GM23338 (cell line): Measurements from ENCODE around the gene ZNF76. TPM values are rescaled to one million over a fixed set of nuclear protein-coding genes. Genes with fewer than 3 reads are reported as not detected.

ENCODE experiments used
- JUNB ChIP-seq: IDR thresholded peaks from one replicate; pipeline ENCODE4 v1.6.1; 2016; ENCODE audit warnings: antibody characterized with exemption; ENCODE audit not compliant: unreplicated experiment
- NANOG ChIP-seq: IDR thresholded peaks from 2 replicates; pipeline ENCODE4 v1.6.1; 2016; ENCODE audit warnings: antibody characterized with exemption, borderline replicate concordance
- POLR2AphosphoS5 ChIP-seq: IDR thresholded peaks from 2 replicates; pipeline ENCODE4 v1.6.1; 2016; ENCODE audit warnings: antibody characterized with exemption, low read depth
- REST ChIP-seq: IDR thresholded peaks from one replicate; pipeline ENCODE4 v1.6.1; 2018; ENCODE audit warnings: antibody characterized with exemption; ENCODE audit not compliant: unreplicated experiment
- ZNF331 ChIP-seq: fragments of 250-450 bp; sonication (Bioruptor Pico); IDR thresholded peaks from 2 replicates; pipeline ENCODE4 v1.5.0; 2020; ENCODE audit warnings: low read depth, mild to moderate bottlenecking, moderate library complexity
- ZNF462 ChIP-seq: fragments of 250-450 bp; sonication (Bioruptor Pico); IDR thresholded peaks from 2 replicates; pipeline ENCODE4 v1.5.0; 2020; ENCODE audit warnings: mild to moderate bottlenecking, moderate library complexity
- polyA plus RNA-seq: library from polyadenylated mRNA; unstranded; fragments of >200 nt; fragmentation: Nextera tagmentation; extraction: Ambion mirVana; gene quantifications from 2 replicates; pipeline ENCODE4 v1.2.1, GENCODE V29; 2016
- total RNA-seq: library from RNA; depleted of rRNA; stranded (reverse); fragments of >200 nt; shearing (Covaris generic); gene quantifications from 2 replicates; pipeline ENCODE4 v1.2.3, GENCODE V29; 2014

The ZNF76 gene
- total and polyA plus RNA-seq, 2 experiments from 2014 or later = 12.5 to 18.8 TPM

GRCh38 chr6:35239581-35239980 is 20.0 kb upstream of the ZNF76 start (continued):
- TF ChIP-seq ZNF462 (CRISPR knock-in tag) (no peak), NANOG (no peak), JUNB (no peak), ZNF331 (no peak), REST (no peak), POLR2AphosphoS5 (no peak)
